G401.6 (cell line): ENCODE measurements around the gene MMADHC.

Experiments used
- FAIRE-seq: peaks from 2 replicates; lab custom pipeline; 2012; peaks lifted over from hg19 to GRCh38; lab: Jason Lieb, UNC

The MMADHC gene

GRCh38 chr2:149552226-149552625, 35.3 kb downstream of the MMADHC start:
- FAIRE-seq: no peak

- FAIRE-seq: no peak
Observed at GRCh38 chr2:149544692-149545091, 42.9 kb downstream of the MMADHC start.

- FAIRE-seq: no peak
Observed at GRCh38 chr2:149543845-149544244, 43.7 kb downstream of the MMADHC start.

GRCh38 chr2:149540138-149540537, 47.4 kb downstream of the MMADHC start:
- FAIRE-seq: no peak

GRCh38 chr2:149538138-149538833, 49.3 kb downstream of the MMADHC start:
- FAIRE-seq: no peak

- no peak for FAIRE-seq
Observed at GRCh38 chr2:149537092-149537726, 50.4 kb downstream of the MMADHC start.

- FAIRE-seq: no peak
Observed at GRCh38 chr2:149536649-149537048, 50.9 kb downstream of the MMADHC start.

GRCh38 chr2:149534674-149535073, 52.9 kb downstream of the MMADHC start:
- no peak for FAIRE-seq

GRCh38 chr2:149528983-149529382, 58.6 kb downstream of the MMADHC start:
- no peak for FAIRE-seq

- no peak for FAIRE-seq
Observed at GRCh38 chr2:149527998-149528755, 59.4 kb downstream of the MMADHC start.

GRCh38 chr2:149526689-149527088, 60.9 kb downstream of the MMADHC start:
- FAIRE-seq: no peak

- no peak for FAIRE-seq
Observed at GRCh38 chr2:149525323-149525722, 62.3 kb downstream of the MMADHC start.
